Ectodermal cell (in vitro differentiated cells): ENCODE results near the gene TMEM132A.
A peak's percentile ranks its signal among the peaks of the same experiment; 100 is the strongest.

Source experiments
- H3K27ac ChIP-seq: 2 replicates; pipeline ENCODE4 v1.7.0; 2013; ENCODE audit warnings: mild to moderate bottlenecking, low read depth, low read length; ENCODE audit not compliant: insufficient read depth, poor library complexity, severe bottlenecking
- H3K27me3 ChIP-seq: 2 replicates; pipeline ENCODE4 v1.7.0; 2013; ENCODE audit warnings: mild to moderate bottlenecking, low read length; ENCODE audit not compliant: insufficient read depth, control insufficient read depth, poor library complexity, severe bottlenecking
- H3K36me3 ChIP-seq: one replicate; pipeline ENCODE4 v1.7.0; 2013; ENCODE audit warnings: low read length; ENCODE audit not compliant: control insufficient read depth, insufficient read depth
- H3K4me1 ChIP-seq: one replicate; pipeline ENCODE4 v1.7.0; 2013; ENCODE audit warnings: low read length; ENCODE audit not compliant: control insufficient read depth, insufficient read depth
- H3K4me3 ChIP-seq: 2 replicates; pipeline ENCODE4 v1.7.0; 2013; ENCODE audit warnings: low read depth, low read length, control low read depth; ENCODE audit not compliant: insufficient read depth
- H3K9me3 ChIP-seq: 2 replicates; pipeline ENCODE4 v1.7.0; 2013; ENCODE audit warnings: mild to moderate bottlenecking, low read length, moderate library complexity; ENCODE audit not compliant: control insufficient read depth
- WGBS, 2 experiments: methylation state at CpG; one replicate each; pipeline ENCODE4 v1.1.7; 2013; ENCODE audit warnings: missing lambda C conversion rate in 2 of 2; 5-methylcytosine and 5-hydroxymethylcytosine counted together

TMEM132A gene

DNA sequence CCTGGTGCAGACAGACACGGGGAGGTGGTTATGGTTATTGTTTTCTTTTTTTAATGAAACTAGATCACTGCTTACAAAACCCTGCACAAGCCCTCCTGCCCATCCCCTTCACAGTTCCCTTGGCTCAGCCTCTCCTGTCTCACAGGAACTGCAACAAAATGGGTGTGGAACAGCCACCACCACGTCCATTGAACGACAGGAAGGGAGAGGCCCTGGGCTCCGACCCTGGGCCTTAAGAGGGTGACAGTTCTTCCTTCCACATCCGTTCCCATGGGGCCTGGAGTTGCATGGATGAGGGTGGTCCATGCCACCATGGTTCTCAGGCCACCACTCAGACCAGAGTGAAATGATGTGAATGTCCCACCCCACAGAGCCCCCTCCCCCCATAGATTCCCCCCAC lies 33.6 kb upstream of the TMEM132A start:
- Histone ChIP-seq H3K9me3 (no peaks in the 10 kb centered on the region), H3K27ac (no peak overlapping the region), H3K4me1 (no peaks in the 10 kb centered on the region), H3K36me3 (no peaks in the 10 kb centered on the region), H3K27me3 (no peaks in the 10 kb centered on the region), H3K4me3 (no peak overlapping the region)
- WGBS, 2 experiments: 96 to 97% methylated on average over 4 to 5 of the region's 5 CpGs

DNA sequence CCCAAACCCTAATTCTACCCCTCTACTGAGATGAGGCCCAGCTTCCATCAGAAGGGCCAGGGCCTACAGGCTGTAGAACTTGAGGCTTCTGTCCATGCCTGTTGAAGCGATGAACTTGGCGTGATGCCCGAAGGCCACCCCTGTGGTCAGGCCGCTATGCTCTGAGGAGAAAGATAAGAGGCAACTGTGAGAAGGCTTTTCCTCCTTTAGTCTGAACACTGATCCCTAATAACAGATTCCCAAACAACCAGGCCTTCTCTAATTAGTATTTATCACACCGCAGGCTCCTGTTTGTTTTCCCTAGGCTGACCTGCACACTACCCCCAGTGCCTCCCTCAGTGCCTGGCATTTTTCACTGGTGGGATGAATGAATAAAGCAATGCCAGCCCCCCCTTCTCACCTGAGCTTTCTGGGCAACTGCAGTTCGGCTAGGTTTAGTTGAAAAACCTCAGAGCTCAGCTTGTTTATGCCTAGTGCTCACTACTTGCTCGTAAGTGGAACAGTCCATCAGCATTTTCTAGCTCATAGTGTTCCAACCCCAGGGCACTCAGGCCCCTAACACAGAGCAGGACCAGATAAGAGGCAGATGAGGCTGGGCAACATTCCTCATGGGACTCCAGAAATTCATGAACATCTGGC lies 33.0 kb upstream of the TMEM132A start:
- Histone ChIP-seq H3K4me3 (no peak overlapping the region), H3K36me3 (peaks cover 3% of the 10 kb centered on the region), H3K27me3 (no peaks in the 10 kb centered on the region), H3K27ac (no peak overlapping the region), H3K4me1 (no peaks in the 10 kb centered on the region), H3K9me3 (no peaks in the 10 kb centered on the region)
- 93 to 98% methylated on average over 7 of the region's 7 CpGs for WGBS, 2 experiments

DNA sequence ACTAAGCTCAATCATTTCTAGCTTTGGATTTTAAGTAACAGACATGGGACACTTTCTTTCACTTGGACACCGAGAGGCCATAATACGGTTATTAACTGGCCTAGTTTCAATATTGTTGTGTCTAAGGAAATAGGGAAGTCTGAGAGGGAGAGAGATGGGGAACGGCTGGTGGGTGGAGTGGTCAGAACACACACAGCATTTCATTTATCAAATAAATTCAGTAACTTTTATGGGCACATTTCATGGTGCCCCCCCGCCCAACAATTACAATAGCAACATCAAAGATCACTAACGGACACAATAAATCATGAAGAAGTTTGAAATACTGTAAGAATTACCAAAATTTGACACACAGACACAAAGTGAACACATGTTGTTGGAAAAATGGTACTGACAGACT lies 28.6 kb upstream of the TMEM132A start:
- Histone ChIP-seq H3K4me3 (no peak overlapping the region), H3K36me3 (peaks cover 30% of the 10 kb centered on the region), H3K27me3 (no peaks in the 10 kb centered on the region), H3K27ac (no peak overlapping the region), H3K9me3 (no peaks in the 10 kb centered on the region), H3K4me1 (no peaks in the 10 kb centered on the region)
- WGBS, 2 experiments: 88 to 100% methylated on average over 4 to 5 of the region's 5 CpGs

DNA sequence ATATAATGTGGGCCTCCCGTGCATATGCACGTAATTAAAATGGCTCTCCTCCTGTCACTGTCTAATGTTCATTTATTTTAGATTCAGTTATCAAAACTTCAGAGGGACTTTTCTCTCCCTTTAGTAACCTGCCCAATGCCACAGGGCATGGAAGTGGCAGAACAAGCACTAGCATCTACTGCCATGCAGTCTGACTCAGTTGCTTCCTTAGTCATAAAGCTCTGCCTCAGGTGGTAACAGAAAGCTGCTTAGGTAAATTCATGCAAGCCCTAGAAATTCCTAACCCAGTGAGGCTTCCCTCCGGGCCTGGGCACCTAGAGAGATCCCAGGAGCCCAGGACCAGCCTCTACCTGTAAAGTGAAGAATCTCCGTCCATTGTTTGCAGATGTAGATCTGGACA lies 26.8 kb upstream of the TMEM132A start:
- peaks cover 45% of the 10 kb centered on the region for H3K36me3 ChIP-seq

DNA sequence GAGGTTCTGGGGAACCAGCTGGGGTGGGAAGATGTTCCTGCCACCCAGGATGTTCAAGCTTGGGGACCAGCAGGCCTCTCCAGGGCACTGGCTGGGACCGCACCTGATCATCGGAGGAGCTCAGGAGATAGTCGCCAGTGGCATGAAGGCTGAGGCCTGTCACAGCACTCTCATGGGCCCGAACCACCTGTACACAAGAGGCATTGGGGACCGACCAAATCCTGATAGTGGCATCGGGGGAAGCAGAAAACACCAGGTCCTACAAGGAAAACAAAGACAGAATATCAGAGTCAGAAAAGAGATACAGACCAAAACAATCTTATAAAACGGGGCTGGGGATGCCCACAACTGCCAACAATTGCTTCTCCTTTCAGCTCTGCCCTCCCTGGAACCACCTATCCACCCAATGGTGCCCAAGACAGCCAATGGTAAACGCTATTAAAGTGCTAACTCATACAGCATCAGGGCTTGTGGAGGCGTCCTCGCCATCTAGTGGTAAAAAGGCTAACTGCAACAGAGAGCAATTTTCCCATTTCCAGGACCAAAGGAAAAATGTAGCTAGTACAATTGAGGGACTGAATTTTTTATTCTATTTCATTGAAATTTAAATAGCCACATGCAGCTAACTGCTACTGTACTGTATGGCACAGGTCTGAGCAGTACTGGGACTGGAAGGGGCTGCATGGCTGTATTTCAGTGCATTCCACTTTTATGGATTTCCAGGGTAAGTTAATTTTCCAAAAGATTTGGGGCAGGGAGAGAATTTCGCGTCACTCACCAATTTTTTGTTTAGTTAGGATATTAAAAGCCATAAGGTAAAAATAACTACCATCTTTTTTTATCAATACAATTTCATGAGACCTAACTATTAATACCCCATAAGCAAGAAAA lies 25.0 kb upstream of the TMEM132A start:
- no peak overlapping the region for H3K4me3 ChIP-seq
- no peaks in the 10 kb centered on the region for H3K27me3 ChIP-seq
- H3K36me3 ChIP-seq: peaks cover 51% of the 10 kb centered on the region
- H3K4me1 ChIP-seq: no peaks in the 10 kb centered on the region
- WGBS, 2 experiments: 64 to 67% methylated on average over 10 to 12 of the region's 12 CpGs
- H3K9me3 ChIP-seq: no peaks in the 10 kb centered on the region
- no peak overlapping the region for H3K27ac ChIP-seq

More for the DNA sequence above, 26.8 kb upstream of the TMEM132A start:
- 94 to 97% methylated on average over 4 of the region's 4 CpGs for WGBS, 2 experiments
- Histone ChIP-seq H3K27ac (no peak overlapping the region), H3K4me1 (no peaks in the 10 kb centered on the region), H3K4me3 (no peak overlapping the region), H3K27me3 (no peaks in the 10 kb centered on the region), H3K9me3 (no peaks in the 10 kb centered on the region)

DNA sequence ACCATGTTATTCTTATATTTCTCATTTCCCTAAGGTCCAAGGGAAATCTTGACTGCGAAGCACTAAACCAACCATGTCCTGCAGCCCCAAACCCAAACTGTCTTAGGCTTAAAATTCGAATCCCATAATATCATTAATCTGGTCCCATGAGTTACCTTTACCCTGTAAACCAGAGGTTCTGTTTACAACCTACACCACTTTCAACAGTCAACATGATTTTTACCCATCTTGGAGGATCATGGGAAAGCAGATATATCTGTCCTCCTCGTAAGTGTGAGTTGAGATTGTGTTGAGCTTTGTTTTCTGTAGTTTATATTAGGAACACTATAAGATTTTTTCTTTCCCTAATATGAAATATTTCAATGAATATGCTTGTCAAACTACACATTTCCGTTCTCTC lies 24.3 kb upstream of the TMEM132A start:
- Histone ChIP-seq H3K4me1 (peaks cover 1% of the 10 kb centered on the region), H3K27me3 (no peaks in the 10 kb centered on the region), H3K36me3 (peaks cover 51% of the 10 kb centered on the region), H3K4me3 (no peak overlapping the region), H3K9me3 (no peaks in the 10 kb centered on the region), H3K27ac (no peak overlapping the region)
- 80 to 81% methylated on average over 3 to 4 of the region's 4 CpGs for WGBS, 2 experiments

DNA sequence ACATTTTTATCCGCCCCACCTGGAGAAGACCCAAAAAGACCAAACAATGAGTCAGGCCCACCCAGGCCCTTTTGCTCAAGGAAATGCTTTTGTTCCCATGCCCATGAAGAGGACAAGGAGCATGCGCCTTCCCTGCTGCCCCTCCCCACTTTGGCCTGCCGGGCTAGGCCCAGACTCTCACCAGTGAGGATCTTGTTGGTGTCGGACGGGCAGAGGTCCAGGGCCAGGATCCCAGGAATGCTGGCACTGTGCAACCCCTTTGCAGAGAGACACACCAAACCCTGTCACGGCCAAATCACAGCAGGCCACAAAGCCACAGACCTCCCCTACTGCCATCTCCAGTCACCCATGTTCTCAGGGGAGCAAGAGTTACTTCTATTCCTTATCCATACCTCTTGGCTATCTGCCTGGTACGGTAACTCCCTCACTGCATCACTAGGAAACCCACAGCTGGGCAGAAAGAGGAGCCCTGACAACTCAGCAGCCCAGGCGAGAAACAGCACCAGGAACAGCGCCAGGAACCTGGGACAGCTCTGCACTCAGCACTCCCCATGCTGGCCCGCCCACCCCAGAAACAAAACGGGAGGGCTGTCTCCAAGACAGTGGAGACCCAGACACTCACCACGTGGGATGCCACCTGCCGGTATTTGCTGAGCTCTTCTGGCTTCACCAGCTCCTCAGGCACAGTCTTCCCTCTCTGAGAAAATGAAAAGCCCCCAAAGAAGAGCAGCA lies 23.4 kb upstream of the TMEM132A start:
- H3K27ac ChIP-seq: no peak overlapping the region
- H3K4me3 ChIP-seq: no peak overlapping the region
- no peaks in the 10 kb centered on the region for H3K9me3 ChIP-seq
- H3K4me1 ChIP-seq: peaks cover 6% of the 10 kb centered on the region
- no peaks in the 10 kb centered on the region for H3K27me3 ChIP-seq
- WGBS, 2 experiments: 92 to 94% methylated on average over 13 of the region's 13 CpGs
- peaks cover 51% of the 10 kb centered on the region for H3K36me3 ChIP-seq

DNA sequence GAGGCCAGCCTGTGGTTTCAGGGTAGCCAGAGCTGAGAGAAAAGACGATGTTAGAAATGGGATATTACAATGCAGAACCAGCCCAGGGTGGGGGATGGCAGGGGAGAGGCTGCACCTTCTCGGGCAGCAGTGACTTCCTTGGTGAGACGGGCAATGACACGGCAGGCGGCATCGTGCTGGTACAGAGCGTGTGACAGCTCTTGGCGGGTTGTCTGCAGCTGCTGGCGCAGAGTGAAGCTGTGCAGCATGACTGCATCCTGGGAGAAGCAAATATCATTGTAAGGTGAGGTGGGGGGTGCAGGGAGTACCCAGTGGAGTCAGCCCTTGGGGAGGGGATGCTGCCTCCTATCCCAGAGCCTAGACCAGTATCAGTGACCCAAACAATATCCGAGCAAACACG lies 21.6 kb upstream of the TMEM132A start:
- peaks cover 38% of the 10 kb centered on the region for H3K36me3 ChIP-seq
- WGBS, 2 experiments: 97 to 98% methylated on average over 11 of the region's 11 CpGs
- no peak overlapping the region for H3K27ac ChIP-seq
- peaks cover 6% of the 10 kb centered on the region for H3K4me1 ChIP-seq
- no peak overlapping the region for H3K4me3 ChIP-seq
- peaks cover 3% of the 10 kb centered on the region for H3K27me3 ChIP-seq
- no peaks in the 10 kb centered on the region for H3K9me3 ChIP-seq

DNA sequence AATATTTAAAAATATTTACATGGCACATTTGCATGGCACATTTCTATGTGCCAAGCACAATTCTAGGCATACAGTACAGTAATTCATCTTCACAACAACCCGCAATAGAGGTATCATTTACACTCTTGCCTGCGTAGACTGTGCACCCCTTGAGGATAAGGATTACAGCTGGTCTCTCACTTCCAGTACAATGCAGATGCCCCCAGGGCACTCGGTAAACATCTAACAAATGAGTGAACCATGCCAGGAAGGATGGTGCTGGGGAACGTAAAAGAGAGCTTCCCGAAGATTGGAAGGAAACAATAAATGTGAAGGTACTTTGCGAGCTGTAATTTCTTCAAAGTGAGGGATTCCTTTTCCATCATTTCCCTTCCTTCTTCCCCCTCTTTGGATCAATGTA lies 19.2 kb upstream of the TMEM132A start:
- H3K4me3 ChIP-seq: peak overlapping the region; percentile 73
- peaks cover 6% of the 10 kb centered on the region for H3K4me1 ChIP-seq
- 77 to 79% methylated on average over 5 to 6 of the region's 6 CpGs for WGBS, 2 experiments
- no peaks in the 10 kb centered on the region for H3K9me3 ChIP-seq
- peaks cover 22% of the 10 kb centered on the region for H3K36me3 ChIP-seq
- H3K27me3 ChIP-seq: peaks cover 27% of the 10 kb centered on the region
- H3K27ac ChIP-seq: no peak overlapping the region

DNA sequence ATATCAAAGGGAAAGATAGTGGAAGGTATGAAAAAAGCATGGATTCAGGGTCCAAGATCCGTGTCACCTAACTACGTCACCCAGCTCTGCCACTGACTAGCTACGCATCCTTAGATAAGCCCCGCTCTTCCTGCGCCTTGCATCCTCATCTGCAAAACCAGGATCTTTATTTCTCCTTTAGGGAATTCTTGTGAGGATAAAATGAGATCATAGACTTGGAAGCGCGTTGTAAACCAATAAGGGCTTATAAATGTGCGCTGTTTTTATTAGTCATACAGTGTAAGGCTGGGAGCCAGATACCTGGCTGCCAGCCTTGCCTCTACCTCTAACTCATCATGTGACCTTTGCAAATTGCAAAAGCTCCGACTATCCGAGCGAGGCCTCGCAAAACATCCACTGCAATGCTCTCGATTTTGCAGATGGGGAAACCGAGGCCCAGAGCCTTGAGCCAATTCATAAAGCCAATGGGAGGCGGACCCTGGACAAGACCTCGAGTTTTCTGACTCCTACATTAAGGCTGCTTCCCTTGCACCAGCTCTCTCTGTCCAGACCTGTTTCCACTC lies 18.6 kb upstream of the TMEM132A start:
- H3K4me3 ChIP-seq: peak overlapping the region; percentile 73
- WGBS, 2 experiments: 5 to 13% methylated on average over 16 of the region's 16 CpGs

More for the DNA sequence above, 18.6 kb upstream of the TMEM132A start:
- peaks cover 22% of the 10 kb centered on the region for H3K36me3 ChIP-seq
- H3K9me3 ChIP-seq: no peaks in the 10 kb centered on the region
- H3K27ac ChIP-seq: peak overlapping the region; percentile 76
- peaks cover 6% of the 10 kb centered on the region for H3K4me1 ChIP-seq
- H3K27me3 ChIP-seq: peaks cover 28% of the 10 kb centered on the region
